Hepatocyte (in vitro differentiated cells): ENCODE results near the gene SLC34A1.

Experiments
- EZH2phosphoT487 ChIP-seq: fragments of 200-600 bp; sonication (generic); IDR thresholded peaks from one replicate; pipeline ENCODE4 v1.6.1; 2018; ENCODE audit warnings: antibody characterized with exemption, mild to moderate bottlenecking, low read depth, moderate library complexity; ENCODE audit not compliant: unreplicated experiment, severe bottlenecking
- TF ChIP-seq, protein P1 (sequence below): fragments of 200-600 bp; sonication (generic); IDR thresholded peaks from 2 replicates; pipeline ENCODE4 v1.5.1; 2016; ENCODE audit warnings: antibody characterized with exemption, mild to moderate bottlenecking; ENCODE audit not compliant: poor library complexity

DNA sequence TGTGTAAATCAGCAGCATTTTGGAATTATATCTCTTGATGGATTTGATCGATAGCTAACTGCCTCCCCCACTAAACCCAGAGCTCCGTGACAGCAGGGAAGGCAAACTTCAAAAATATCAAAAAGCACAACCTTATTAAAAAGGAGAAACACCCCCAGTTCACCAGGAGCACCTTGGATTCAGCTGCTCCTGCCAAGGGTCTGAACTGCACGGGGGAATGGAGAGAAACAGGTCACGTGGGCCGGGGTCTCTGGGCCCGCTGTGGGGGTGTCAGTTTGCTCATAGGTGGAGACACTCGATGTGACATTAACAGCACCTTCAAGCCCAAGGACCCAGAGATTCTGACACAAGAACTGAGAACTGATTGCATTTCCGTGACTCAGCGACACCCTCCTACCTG, 1.1 kb upstream of the SLC34A1 start:
- no peak for TF ChIP-seq EZH2phosphoT487
- TF ChIP-seq, protein P1, sequence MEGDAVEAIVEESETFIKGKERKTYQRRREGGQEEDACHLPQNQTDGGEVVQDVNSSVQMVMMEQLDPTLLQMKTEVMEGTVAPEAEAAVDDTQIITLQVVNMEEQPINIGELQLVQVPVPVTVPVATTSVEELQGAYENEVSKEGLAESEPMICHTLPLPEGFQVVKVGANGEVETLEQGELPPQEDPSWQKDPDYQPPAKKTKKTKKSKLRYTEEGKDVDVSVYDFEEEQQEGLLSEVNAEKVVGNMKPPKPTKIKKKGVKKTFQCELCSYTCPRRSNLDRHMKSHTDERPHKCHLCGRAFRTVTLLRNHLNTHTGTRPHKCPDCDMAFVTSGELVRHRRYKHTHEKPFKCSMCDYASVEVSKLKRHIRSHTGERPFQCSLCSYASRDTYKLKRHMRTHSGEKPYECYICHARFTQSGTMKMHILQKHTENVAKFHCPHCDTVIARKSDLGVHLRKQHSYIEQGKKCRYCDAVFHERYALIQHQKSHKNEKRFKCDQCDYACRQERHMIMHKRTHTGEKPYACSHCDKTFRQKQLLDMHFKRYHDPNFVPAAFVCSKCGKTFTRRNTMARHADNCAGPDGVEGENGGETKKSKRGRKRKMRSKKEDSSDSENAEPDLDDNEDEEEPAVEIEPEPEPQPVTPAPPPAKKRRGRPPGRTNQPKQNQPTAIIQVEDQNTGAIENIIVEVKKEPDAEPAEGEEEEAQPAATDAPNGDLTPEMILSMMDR: no peak
